Skin of body (tissue), 2 donors: ENCODE measurements around the gene PCDH18. TPM values are rescaled to one million over a fixed set of nuclear protein-coding genes. Genes with fewer than 3 reads are reported as not detected.
A peak's percentile ranks its signal among the peaks of the same experiment; 100 is the strongest.
"Not testable (repeated sequence)": the region's sequence is repeated elsewhere in the genome, so short reads cannot be mapped to it uniquely, and the experiment has no call there.

Experiments
- DNase-seq: peaks from one replicate; lab custom pipeline; 2025; lab: John Stamatoyannopoulos, UW
- total RNA-seq: library from RNA; depleted of rRNA; stranded (reverse); fragments of >200 nt; gene quantifications from one replicate; pipeline ENCODE4 v1.2.3, GENCODE V29; 2014

PCDH18 gene, protein sequence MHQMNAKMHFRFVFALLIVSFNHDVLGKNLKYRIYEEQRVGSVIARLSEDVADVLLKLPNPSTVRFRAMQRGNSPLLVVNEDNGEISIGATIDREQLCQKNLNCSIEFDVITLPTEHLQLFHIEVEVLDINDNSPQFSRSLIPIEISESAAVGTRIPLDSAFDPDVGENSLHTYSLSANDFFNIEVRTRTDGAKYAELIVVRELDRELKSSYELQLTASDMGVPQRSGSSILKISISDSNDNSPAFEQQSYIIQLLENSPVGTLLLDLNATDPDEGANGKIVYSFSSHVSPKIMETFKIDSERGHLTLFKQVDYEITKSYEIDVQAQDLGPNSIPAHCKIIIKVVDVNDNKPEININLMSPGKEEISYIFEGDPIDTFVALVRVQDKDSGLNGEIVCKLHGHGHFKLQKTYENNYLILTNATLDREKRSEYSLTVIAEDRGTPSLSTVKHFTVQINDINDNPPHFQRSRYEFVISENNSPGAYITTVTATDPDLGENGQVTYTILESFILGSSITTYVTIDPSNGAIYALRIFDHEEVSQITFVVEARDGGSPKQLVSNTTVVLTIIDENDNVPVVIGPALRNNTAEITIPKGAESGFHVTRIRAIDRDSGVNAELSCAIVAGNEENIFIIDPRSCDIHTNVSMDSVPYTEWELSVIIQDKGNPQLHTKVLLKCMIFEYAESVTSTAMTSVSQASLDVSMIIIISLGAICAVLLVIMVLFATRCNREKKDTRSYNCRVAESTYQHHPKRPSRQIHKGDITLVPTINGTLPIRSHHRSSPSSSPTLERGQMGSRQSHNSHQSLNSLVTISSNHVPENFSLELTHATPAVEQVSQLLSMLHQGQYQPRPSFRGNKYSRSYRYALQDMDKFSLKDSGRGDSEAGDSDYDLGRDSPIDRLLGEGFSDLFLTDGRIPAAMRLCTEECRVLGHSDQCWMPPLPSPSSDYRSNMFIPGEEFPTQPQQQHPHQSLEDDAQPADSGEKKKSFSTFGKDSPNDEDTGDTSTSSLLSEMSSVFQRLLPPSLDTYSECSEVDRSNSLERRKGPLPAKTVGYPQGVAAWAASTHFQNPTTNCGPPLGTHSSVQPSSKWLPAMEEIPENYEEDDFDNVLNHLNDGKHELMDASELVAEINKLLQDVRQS
- 118 TPM for total RNA-seq

DNA sequence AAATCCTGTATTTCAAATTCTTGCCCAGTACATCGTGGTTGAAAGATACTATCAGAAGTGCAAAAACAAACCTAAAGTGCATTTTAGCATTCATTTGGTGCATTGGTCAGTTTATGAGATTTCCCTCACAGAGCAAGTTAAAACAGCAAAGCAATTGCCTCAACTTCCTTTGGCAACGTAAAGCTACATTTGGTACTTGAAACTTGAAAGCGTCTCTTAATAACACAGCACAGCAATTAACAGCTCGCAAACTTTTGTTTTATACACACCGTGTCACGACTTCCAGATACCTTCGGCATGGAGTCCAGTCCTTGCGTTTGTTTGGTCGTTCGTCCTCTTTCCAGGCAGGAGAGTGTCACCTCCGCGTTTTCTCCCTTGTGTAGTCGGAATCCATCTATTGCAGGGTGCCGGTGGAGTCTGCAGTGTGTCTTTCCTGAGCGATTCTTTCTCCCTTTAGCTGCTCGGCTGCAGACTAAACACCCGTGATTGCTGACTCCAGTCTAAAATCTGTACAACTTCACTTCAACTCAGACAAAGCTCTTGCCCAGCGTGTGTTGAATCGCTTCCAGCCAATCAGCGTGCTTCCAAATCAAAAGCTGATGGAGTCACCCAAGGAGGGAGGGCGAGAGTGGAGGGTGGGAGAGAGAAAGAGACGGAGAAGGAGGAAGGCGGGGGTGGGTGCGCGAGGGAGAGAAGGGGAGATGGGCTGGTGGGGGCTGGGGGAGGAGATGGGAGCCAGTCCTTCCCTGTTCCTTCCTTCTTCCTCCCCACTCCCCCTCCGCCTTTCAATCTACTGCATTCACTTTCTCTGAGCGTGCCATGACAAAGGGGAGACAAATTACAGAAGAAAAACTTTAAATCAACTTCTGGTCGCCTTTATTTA, at the start of gene PCDH18:
Gene PCDH18, minus strand, starts transcription at position 509 of the 883 bp plus-strand sequence. Its CDS starts 406 bp downstream, at position 103.
- peak; percentile 98 for DNase-seq

DNA sequence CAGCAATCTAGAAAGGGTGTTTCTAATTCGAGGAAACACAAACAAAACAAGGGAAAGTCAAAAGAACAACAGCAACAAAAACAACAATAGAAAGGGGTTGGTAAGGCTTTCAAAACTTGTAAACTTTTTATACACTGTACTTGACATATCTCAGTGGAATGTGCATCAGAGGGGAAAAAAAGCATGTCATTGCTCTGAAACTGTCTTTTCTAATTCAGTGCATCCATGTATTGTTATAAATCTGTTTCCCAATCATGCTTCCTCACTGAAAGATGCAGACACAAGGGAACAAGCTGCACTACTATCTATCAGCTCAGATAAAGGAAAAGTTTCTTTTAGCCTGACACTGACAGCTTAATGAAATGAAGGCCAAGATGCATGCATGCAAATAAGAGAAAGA, 44.2 kb upstream of the PCDH18 start:
- peak; percentile 42 for DNase-seq

DNA sequence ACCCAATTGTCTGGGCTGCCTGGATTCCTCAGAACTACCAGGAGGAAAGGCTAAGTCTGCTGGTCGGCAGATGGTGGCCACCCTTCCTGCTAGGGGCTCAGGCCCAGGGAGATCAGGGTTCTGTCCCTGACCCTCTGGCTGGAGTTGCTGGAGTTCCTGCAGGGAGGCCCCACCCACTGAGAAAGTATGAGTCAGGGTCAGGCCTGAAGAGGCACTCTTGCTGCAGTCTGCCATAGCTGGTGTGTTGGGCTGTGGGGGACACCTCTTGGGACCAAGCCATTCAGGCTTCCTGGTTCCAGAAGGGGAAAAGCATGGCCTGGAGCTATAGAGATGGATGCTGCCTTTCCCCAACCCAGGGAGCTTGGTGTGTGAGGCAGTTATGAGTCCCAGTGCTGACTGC, 40.4 kb upstream of the PCDH18 start:
- no peak for DNase-seq

DNA sequence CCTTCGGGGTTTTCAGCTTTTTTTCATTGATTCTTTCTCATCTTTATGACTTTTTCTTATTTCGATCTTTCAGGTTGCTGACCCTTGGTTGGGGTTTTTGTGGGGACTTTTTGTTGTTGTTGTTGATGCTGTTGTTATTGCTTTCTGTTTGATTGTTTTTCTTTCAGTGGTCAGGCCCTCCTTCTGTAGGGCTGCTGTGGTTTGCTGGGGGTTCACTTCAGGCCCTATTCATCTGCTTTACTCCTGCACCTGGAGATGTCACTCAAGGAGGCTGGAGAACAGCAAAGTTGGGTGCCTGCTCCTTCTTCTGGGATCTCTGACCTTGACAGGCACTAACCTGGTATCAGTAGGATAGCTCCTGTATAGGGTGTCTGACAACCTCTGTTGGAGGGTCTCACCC, 39.9 kb upstream of the PCDH18 start:
- DNase-seq, result no peak

DNA sequence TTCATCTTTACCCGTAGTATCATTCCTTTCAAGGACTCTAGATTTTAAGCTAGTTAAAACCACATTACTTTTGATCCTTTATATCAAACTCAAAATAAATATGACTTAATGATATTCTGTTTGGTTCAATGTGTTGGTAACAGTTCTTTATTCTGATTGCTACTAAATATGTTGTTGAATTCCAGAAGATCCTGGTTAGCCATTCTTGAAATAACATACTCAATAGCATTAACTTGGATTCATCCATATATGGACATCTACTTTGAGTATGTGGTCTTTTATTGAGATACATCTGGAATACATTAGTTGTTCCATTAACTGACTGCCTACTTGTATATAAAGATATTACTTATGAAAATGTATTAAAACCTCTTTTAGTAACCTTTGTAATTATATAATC, 27.5 kb upstream of the PCDH18 start:
- no peak for DNase-seq

DNA sequence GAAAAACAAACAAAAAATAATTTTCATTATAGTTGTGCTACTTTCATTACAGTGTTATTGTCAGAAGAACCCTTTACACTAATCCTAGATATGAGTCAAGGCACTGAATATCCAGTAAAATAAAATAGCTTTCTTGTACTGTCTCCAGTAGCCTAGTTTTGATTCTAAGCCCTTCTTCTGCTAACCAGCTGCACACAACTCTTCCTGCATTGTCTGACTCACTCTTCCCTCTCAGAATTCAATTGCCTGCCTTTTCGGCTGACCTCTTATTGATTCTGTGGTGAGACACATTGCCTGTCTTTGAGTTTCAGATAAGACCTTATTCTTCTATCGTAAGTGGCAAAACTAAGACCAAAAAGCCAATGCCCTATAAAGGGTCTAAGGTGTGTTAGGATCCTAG, 26.7 kb upstream of the PCDH18 start:
- DNase-seq, result no peak

DNA sequence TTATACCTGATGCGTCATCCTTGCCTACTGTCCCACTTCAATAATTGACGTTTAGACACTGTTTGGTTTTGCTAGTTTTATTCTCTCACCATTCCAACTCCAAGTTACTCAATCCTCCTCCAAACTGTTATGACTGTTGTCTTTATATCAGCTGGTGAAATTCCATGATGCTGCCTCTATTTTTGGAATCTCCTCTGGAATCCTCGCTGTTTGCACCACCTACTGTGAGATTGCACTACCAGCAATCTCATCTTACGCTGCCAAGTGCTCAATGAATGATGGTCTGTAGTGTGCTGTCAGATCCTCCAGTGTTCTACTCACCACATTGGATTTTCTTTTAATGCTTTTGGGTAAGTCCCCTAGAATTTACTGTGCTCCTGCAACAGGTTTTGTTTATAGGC, 13.2 kb upstream of the PCDH18 start:
- DNase-seq, result no peak

DNA sequence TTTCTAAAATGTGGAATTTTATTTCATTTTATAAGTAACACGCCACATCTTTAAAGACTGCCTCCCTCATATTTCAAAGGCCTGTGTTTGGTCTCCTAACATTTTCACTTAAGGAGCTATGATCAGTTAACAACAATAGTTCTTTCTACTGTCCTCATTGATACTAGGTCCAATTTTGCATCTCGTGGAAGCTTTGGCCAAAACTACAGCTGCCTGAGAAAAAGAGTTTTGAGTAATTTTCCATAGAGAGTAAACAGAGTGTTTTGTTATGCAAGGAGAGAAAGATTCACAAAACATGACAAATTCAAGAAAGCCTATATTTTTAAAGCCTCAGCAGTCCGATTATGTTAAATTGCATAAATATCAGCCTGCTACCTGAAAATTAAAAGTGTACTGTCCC, 11.4 kb upstream of the PCDH18 start:
- peak; percentile 26 for DNase-seq

DNA sequence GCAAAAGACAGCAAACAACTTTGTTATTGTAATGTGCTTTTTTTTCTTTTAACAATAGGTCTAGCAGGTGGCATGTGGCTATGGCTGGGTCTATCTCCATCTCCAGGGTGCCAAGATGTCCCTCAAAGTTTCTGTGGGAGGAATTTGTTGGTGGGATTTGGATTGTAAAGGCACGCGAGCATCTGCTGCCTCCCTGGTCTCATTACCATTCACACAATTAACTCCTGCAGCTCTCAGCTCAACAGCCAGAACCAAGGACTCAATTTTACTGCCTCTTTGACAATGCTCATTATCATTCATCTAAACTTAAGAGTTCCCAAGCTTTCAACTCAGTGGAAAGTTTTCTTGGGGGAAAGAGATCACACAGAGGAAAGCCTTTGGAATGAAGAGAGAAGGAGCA, 10.9 kb upstream of the PCDH18 start:
- DNase-seq, result no peak

DNA sequence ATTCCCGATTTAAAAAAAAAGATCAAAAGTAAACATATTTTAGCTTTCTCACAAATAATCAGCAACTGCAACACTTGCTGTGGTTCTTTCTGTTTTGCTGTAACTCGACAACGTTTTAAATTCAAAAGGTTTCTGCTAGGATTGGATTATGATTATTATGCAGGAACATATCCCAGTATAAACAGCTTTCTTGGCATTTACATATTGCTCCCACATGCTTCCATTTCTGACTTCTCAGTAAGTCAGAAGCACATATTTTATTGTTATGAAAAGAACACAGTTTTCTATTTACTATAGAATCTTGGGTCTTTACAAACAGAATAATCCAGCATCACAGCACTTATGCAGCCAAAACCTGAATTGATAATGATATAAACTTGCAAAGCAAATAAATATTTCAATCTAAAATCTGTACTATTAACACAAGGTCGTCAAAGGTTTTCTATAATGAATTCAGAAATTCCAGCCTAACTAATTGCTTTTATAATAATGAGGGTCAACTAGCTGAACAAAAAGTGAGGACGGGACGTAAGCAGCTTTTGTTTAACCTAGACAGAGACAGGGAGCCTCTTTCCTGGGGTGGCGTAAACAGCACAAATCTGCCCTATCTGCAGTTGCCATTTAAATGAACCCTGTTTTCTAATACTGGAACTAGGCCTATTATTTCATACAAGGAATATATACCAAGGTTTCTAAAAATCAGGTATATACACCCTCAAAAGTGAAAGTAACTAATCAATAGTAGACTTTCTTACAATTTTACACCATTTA, 9.8 kb upstream of the PCDH18 start:
- peak; percentile 82 for DNase-seq

DNA sequence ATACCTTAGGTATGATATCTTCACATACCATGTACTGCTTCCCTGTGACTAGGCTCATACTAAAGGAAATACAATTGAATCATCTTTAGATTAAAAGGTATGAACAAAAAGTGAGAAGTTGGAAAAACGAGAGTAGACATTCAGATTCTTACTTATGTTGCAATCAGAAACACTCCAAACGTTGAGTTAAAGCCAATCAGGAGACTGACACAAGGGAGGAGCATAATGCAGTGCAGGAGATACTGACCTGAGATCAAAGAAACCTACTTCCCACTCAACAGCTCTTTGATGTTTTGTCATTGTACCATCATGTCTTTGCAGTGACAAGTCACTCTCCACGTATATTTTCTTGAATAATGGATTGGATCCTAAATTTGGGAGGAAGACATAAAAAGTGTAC, 8.9 kb upstream of the PCDH18 start:
- no peak for DNase-seq

DNA sequence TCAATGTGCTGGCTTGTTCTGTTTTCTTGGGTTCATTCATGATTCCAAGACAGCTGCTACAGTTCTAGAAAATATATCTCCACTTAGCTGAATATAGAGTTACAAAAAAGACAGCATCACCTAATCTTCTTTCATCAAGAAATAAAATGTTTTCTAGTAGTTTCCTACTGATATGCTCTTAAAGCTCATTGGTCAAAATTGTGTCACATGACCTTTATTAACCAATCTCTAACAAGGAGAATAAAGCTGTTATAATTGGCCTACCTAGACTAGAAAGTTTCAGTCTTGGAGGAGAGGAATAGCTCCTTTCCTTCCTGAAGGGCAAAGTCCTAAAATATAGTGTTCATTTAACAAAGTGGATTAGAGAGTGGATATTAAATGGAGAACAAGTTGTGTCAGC, 8.1 kb upstream of the PCDH18 start:
- DNase-seq, result no peak

DNA sequence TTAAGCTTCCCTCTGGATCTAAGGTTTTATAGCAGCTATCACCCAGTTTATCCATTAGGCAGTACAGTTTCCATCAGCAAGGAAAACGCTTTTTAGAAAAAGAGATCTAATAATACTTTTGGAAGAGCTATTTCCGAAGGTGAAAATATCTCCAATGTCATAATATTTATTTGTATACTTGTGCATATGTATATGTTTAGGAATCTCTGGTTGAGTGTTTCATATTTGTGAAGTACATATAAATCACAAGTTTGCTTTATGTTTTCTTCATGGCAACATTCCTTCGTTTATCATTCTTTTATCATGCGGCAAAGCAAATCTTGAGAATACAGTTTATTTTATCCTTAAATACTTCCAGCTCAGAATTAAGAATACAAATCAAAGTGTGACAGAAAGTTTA, 6.2 kb upstream of the PCDH18 start:
- DNase-seq, result peak; percentile 23

DNA sequence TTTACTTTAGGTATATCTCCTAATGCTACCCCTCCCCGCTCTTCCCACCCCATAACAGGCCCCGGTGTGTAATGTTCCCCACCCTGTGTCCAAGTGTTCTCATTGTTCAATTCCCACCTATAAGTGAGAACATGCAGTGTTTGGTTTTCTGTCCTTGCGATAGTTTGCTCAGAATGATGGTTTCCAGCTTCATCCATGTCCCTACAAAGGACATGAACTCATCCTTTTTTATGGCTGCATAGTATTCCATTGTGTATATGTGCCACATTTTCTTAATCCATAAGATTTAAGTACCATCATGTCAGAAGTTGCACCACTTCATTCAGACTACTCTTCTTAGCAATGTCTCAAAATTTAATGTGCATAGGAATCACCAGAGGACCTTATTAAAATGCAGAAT, 5.5 kb upstream of the PCDH18 start:
- DNase-seq, result not testable (repeated sequence)

DNA sequence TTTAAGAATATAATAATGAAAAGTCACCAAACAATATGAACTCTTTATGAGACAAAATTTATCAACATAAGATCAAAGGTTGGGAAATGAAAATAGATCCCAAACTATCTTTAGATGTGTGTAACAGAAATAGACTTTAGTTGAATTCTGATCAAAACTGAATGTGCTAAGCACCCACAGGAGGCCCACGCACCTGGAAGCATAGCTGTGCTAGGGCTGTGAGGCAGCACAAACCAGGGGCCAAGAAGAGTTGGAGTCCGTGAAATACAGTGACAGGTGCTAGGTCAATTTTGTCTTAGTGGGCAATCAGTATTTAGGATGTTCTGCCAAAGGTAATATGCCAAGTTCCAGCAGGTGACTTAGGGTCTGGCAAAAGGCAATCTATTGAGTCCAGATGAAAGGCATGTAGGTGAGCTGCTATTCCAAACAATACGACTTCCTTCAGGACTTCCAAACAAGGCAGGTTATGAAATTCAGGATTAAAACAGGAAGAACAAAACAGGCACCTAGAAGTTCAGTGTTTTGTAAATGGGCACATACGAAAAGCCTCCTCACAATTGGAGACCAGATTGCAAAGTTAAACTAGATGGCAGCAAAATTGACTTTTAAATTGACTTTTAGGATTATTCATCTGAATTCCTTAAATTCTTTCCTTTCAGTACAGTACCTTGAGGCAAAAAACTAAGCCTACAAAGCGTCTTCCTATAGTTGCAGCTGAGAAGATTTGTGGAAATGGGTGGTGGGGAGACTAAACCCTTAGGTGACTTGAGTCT, 4.7 kb upstream of the PCDH18 start:
- no peak for DNase-seq

DNA sequence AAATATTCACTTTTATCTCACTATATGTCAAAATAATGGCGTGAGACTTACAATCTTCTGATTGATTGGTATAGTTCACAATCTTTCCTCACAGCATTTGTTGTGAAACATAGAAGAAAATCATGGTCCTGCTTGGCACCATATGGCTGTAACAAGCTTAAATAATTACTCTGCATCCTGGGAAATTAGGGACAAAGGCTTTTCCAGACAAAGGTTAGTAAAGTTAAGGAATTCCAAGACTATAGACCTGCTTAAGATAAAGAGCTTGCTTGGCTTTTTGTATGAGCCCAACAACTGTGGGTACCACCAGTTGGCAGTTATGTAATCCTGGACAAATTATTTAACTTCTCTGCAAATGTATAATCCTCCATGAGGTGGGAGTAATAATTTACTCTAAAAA, 3.4 kb upstream of the PCDH18 start:
- DNase-seq, result no peak

DNA sequence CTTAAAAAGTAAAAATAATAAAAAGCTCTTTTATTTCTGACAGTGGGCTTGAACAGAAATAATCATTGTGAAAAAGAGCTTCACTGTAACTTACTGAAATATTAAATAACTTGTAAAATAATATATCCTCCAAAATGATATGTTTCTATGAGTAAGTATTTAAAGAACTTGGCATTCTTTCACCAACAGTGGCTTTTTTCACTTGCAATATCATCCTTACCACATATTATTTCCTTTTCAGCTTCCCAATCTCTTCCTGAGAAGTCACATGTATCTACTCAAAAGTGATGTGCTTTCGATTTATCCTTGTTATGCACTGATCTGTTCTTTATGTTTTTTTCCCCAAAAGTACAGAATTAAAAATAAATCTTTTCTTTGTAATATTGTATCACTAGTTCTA, 2.2 kb upstream of the PCDH18 start:
- no peak for DNase-seq

DNA sequence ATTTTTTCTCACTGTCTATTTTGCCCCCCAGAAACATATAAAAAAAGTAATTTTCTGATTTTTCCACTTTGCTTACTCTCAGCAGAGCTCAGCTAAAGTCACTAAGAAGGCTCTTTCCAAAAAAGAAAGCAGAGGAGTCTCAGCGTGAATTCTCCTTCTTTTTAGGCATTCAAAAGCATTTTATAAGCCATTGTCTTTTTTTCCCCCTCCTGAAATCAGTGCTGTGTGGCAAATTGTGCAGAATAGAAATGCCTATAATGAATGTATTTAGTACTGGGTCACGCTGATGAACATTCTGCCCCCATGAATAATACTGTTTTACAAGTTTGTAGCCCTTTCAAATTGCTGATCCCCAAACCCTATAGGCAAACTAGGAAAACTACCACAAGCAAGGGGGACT, 1.6 kb upstream of the PCDH18 start:
- no peak for DNase-seq

DNA sequence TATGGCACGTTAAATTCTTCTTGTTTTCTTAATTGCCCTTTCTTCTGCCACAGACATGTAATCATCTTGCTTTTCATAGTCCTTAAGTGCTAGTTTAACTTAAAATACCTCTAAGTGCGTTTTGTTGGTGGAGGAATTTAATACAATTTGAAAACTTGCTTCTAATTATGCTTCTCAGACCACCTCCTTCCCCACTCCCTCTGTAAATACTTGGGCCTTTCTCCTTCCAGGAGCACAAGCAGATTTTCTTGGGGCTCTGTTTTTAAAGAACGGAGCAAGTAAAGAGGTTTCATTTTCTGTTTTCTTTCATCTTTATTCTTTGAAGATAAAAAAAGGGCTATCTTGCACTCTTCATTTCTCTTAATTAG, 559 bp upstream of the PCDH18 start:
- peak; percentile 83 for DNase-seq
